SK-N-MC (cell line): Measurements from ENCODE around the gene SLC46A1.

Experiments
- EZH2 ChIP-seq: fragments of 200-600 bp; sonication (generic); IDR thresholded peaks from one replicate; pipeline ENCODE4 v1.6.1; 2017; ENCODE audit warnings: antibody characterized with exemption
- FOXP2 ChIP-seq: optimal IDR thresholded peaks from 2 replicates; pipeline ENCODE3; 2011; ENCODE audit warnings: mild to moderate bottlenecking, moderate library complexity; ENCODE audit not compliant: insufficient read depth; ENCODE audit errors: extremely low read length, control extremely low read depth
- POLR2AphosphoS5 ChIP-seq: IDR thresholded peaks from 2 replicates; pipeline ENCODE4 v1.6.1; 2012; ENCODE audit warnings: mild to moderate bottlenecking, low read depth, low read length, borderline replicate concordance

DNA sequence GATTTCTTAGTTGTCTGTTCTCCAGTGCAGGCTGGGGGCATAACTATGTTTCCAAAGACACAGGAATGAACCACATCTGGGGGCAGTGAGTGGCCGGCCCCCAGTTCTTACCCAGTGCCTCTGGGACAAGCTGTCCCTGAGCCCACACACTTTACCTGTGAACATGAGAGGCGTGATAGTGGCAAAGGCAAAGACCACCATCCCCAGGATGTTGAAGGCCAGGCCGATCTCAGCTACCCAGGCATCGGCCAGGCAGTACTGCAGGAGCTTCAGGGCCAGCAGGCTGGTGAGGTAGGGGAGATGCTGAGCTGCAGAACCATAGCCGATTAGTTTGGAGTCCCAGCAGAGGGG, 1.6 kb downstream of the SLC46A1 start:
- TF ChIP-seq EZH2, result no peak
- no peak for TF ChIP-seq POLR2AphosphoS5
- TF ChIP-seq FOXP2, result no peak
